ENCODE data around the gene NXPH3.

NXPH3 gene

GRCh38 chr17:49576917-49577649, 1.4 kb downstream of the NXPH3 start:
- TF ChIP-seq BACH2 (CRISPR knock-in tag; IDR thresholded peaks at IDR 0.05; ENCODE audit: borderline replicate concordance) (no peak), PPARA (CRISPR knock-in tag; IDR thresholded peaks at IDR 0.05; ENCODE audit: borderline replicate concordance) (no peak), ISL1 (CRISPR knock-in tag; IDR thresholded peaks at IDR 0.05) (no peak), OSR1 (CRISPR knock-in tag; IDR thresholded peaks at IDR 0.05) (no peak), TCF4 (CRISPR knock-in tag; IDR thresholded peaks at IDR 0.05; ENCODE audit: borderline replicate concordance) (no peak), ZFP30 (CRISPR knock-in tag; IDR thresholded peaks at IDR 0.05) (no peak), RARB (CRISPR knock-in tag; IDR thresholded peaks at IDR 0.05) (no peak), SNAI2 (CRISPR knock-in tag; IDR thresholded peaks at IDR 0.05) (no peak), ESRRG (CRISPR knock-in tag; IDR thresholded peaks at IDR 0.05) (no peak)
- ATAC-seq = peak; percentile 9

DNA sequence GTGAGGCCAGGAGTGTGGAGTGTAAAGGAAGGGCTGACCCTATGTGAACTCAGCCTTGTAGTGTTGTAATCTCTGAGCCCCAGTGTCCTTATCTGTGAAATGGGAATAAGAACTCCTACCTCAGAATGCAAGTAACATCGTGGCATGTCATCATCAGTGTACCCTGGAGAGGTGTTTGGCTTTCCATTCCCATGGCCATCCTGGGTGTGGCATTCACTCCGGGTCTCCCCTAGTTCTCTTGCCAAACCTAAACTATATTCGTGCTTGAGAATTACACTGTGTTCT, 1.9 kb downstream of the NXPH3 start:
- ATAC-seq = no peak
- TF ChIP-seq ZNF8 (CRISPR knock-in tag; IDR thresholded peaks at IDR 0.05) = no peak
- no peak for TF ChIP-seq ZC3H10 (CRISPR knock-in tag; IDR thresholded peaks at IDR 0.05)
- no peak for TF ChIP-seq ESRRG (CRISPR knock-in tag; IDR thresholded peaks at IDR 0.05)
- no peak for TF ChIP-seq BACH2 (CRISPR knock-in tag; IDR thresholded peaks at IDR 0.05; ENCODE audit: borderline replicate concordance)
- TF ChIP-seq CSDC2 (CRISPR knock-in tag; IDR thresholded peaks at IDR 0.05) = no peak
- no peak for TF ChIP-seq POU6F1 (CRISPR knock-in tag; IDR thresholded peaks at IDR 0.05; ENCODE audit: borderline replicate concordance, low read depth)
- no peak for TF ChIP-seq GLIS3 (CRISPR knock-in tag; IDR thresholded peaks at IDR 0.05)
- no peak for TF ChIP-seq RARB (CRISPR knock-in tag; IDR thresholded peaks at IDR 0.05)

DNA sequence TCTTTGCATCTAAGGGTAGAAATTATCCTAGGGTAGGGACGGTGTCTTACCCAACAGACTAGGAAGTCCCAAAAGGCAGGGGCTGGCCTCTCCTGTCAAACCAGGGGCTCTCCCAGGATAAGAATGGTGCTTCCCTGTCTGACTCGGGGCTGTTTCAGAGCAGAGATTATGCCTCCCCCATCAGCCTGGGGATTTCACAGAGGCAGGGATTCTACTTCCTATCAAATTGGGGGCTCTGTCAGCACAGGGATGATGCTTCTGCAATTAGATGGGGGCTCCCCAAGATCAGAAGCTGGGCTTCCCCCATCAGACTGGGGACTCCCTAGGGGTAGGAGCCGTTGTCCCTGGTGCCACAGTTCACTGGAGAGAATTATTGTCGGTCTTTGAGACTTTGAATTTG, 2.3 kb downstream of the NXPH3 start:
- TF ChIP-seq ESRRG (CRISPR knock-in tag; IDR thresholded peaks at IDR 0.05) = no peak
- no peak for TF ChIP-seq TCF4 (CRISPR knock-in tag; IDR thresholded peaks at IDR 0.05; ENCODE audit: borderline replicate concordance)
- TF ChIP-seq TSHZ2 (CRISPR knock-in tag; IDR thresholded peaks at IDR 0.05) = no peak
- no peak for TF ChIP-seq ZNF70 (CRISPR knock-in tag; IDR thresholded peaks at IDR 0.05)
- TF ChIP-seq, protein P1, sequence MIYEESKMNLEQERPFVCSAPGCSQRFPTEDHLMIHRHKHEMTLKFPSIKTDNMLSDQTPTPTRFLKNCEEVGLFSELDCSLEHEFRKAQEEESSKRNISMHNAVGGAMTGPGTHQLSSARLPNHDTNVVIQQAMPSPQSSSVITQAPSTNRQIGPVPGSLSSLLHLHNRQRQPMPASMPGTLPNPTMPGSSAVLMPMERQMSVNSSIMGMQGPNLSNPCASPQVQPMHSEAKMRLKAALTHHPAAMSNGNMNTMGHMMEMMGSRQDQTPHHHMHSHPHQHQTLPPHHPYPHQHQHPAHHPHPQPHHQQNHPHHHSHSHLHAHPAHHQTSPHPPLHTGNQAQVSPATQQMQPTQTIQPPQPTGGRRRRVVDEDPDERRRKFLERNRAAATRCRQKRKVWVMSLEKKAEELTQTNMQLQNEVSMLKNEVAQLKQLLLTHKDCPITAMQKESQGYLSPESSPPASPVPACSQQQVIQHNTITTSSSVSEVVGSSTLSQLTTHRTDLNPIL (CRISPR knock-in tag; IDR thresholded peaks at IDR 0.05; ENCODE audit: low read depth) = no peak
- TF ChIP-seq TOX (CRISPR knock-in tag; IDR thresholded peaks at IDR 0.05; ENCODE audit: borderline replicate concordance) = no peak
- TF ChIP-seq POU6F1 (CRISPR knock-in tag; IDR thresholded peaks at IDR 0.05; ENCODE audit: borderline replicate concordance, low read depth) = no peak
- TF ChIP-seq CSDC2 (CRISPR knock-in tag; IDR thresholded peaks at IDR 0.05) = no peak
- no peak for TF ChIP-seq ISL1 (CRISPR knock-in tag; IDR thresholded peaks at IDR 0.05)
- TF ChIP-seq, protein P2, sequence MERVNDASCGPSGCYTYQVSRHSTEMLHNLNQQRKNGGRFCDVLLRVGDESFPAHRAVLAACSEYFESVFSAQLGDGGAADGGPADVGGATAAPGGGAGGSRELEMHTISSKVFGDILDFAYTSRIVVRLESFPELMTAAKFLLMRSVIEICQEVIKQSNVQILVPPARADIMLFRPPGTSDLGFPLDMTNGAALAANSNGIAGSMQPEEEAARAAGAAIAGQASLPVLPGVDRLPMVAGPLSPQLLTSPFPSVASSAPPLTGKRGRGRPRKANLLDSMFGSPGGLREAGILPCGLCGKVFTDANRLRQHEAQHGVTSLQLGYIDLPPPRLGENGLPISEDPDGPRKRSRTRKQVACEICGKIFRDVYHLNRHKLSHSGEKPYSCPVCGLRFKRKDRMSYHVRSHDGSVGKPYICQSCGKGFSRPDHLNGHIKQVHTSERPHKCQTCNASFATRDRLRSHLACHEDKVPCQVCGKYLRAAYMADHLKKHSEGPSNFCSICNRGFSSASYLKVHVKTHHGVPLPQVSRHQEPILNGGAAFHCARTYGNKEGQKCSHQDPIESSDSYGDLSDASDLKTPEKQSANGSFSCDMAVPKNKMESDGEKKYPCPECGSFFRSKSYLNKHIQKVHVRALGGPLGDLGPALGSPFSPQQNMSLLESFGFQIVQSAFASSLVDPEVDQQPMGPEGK (CRISPR knock-in tag; IDR thresholded peaks at IDR 0.05; ENCODE audit: borderline replicate concordance) = no peak
- no peak for TF ChIP-seq OSR1 (CRISPR knock-in tag; IDR thresholded peaks at IDR 0.05)
- TF ChIP-seq CSRNP3 (CRISPR knock-in tag; IDR thresholded peaks at IDR 0.05) = no peak
- TF ChIP-seq ZFP30 (CRISPR knock-in tag; IDR thresholded peaks at IDR 0.05) = no peak
- TF ChIP-seq SNAI2 (CRISPR knock-in tag; IDR thresholded peaks at IDR 0.05) = no peak
- TF ChIP-seq ZC3H10 (CRISPR knock-in tag; IDR thresholded peaks at IDR 0.05) = no peak
- TF ChIP-seq ZNF565 (CRISPR knock-in tag; conservative IDR thresholded peaks at IDR 0.05; ENCODE audit: low read depth) = no peak

More for the DNA sequence above, 2.3 kb downstream of the NXPH3 start:
- no peak for ATAC-seq
